A549 treated with dexamethasone at 1 μM for 4 hours (cell line): ENCODE results near the gene BICD2. TPM values are rescaled to one million over a fixed set of nuclear protein-coding genes. Genes with fewer than 3 reads are reported as not detected.

Source experiments
- total RNA-seq: library from RNA; stranded (reverse); fragments of 200-300 nt; extraction: Qiagen RNA extraction; gene quantifications from 5 replicates; pipeline ENCODE4 v1.2.3, GENCODE V29; 2022

Gene BICD2
- 25.6 to 38.1 TPM (median 36.0 TPM) in 5 replicates for total RNA-seq

GRCh38 chr9:92764381-92764987 lies at the start of gene BICD2:
BICD2 (minus strand) TSS chr9:92764833; CDS start chr9:92764744, 89 bp downstream.

GRCh38 chr9:92669890-92670708 lies 94.5 kb downstream of the BICD2 start, which contains the start of gene IPPK:
IPPK (minus strand) TSS chr9:92670131; CDS start chr9:92669988, 143 bp downstream.

Other genes with a start within 250 kb of the BICD2 start
- gene ECM2, start 228.8 kb downstream of the BICD2 start, total RNA-seq = 0.08 to 0.11 TPM (median 0.11 TPM) in 5 replicates
- gene IPPK, start 94.7 kb downstream of the BICD2 start, total RNA-seq = 12.2 to 13.3 TPM (median 12.8 TPM) in 5 replicates
- 2.1 to 2.9 TPM (median 2.5 TPM) in 5 replicates for gene ZNF484, start 113.2 kb upstream of the BICD2 start, total RNA-seq
- 0.15 to 0.21 TPM (median 0.15 TPM) in 5 replicates for gene FGD3, start 182.7 kb upstream of the BICD2 start, total RNA-seq